PC-9 (cell line): Measurements from ENCODE around the gene AMT. TPM values are rescaled to one million over a fixed set of nuclear protein-coding genes. Genes with fewer than 3 reads are reported as not detected.

Experiments
- BruUV-seq: library from RNA; stranded (reverse); fragments of 400-500 nt; replicated peaks from 2 replicates; lab custom pipeline; 2021; lab: Mats Ljungman, UMichigan
- CTCF ChIA-PET: fragments of 300-600 bp; sonication (Branson Sonifier 250); formaldehyde crosslinking; loops from one replicate; lab custom pipeline; 2022; ENCODE audit warnings: antibody characterized with exemption; lab: Charles Lee
- POLR2A ChIA-PET: fragments of 300-600 bp; sonication (Branson Sonifier 250); formaldehyde crosslinking; loops from one replicate; lab custom pipeline; 2022; ENCODE audit warnings: antibody characterized with exemption; ENCODE audit not compliant: unreplicated experiment; lab: Charles Lee
- DNase-seq, 2 experiments: peaks; one replicate each; pipeline versions ENCODE4 v3.0.0 to v3.0.0-alpha.2; 2015 to 2022; ENCODE audit warnings: mixed read lengths in 1 of 2
- H2AFZ ChIP-seq: fragments of 200-600 bp; sonication (generic); 2 replicates; pipeline ENCODE4 v1.8.1; 2017; ENCODE audit warnings: antibody characterized with exemption
- H3F3A ChIP-seq: fragments of 200-600 bp; sonication (generic); 2 replicates; pipeline ENCODE4 v1.8.1; 2017; ENCODE audit warnings: antibody characterized with exemption, mild to moderate bottlenecking, low read depth; ENCODE audit not compliant: insufficient read depth
- H3K27ac ChIP-seq: fragments of 200-600 bp; sonication (generic); 2 replicates; pipeline ENCODE4 v1.6.1; 2016; ENCODE audit warnings: mixed run types
- H3K27me3 ChIP-seq: fragments of 200-600 bp; sonication (generic); 2 replicates; pipeline ENCODE4 v1.6.1; 2016; ENCODE audit warnings: low read depth, mixed run types; ENCODE audit not compliant: insufficient read depth
- H3K36me3 ChIP-seq: fragments of 200-600 bp; sonication (generic); 2 replicates; pipeline ENCODE4 v1.6.1; 2016; ENCODE audit warnings: low read depth, mixed run types
- H3K4me1 ChIP-seq: fragments of 200-600 bp; sonication (generic); replicated peaks from 2 replicates; pipeline ENCODE4 v1.6.1; 2016; ENCODE audit warnings: mixed run types; ENCODE audit not compliant: insufficient read depth
- H3K4me2 ChIP-seq: fragments of 200-600 bp; sonication (generic); 2 replicates; pipeline ENCODE4 v1.6.1; 2017; ENCODE audit warnings: mixed run types
- H3K4me3 ChIP-seq: fragments of 200-600 bp; sonication (generic); 2 replicates; pipeline ENCODE4 v1.6.1; 2016; ENCODE audit warnings: mixed run types
- H3K79me2 ChIP-seq: fragments of 200-600 bp; sonication (generic); 2 replicates; pipeline ENCODE4 v1.6.1; 2017; ENCODE audit warnings: low read depth, mixed run types
- H3K9me2 ChIP-seq: fragments of 200-600 bp; sonication (generic); 2 replicates; pipeline ENCODE4 v1.8.1; 2017; ENCODE audit warnings: mild to moderate bottlenecking; ENCODE audit not compliant: insufficient read depth
- H3K9me3 ChIP-seq: fragments of 200-600 bp; sonication (generic); 2 replicates; pipeline ENCODE4 v1.8.1; 2016; ENCODE audit warnings: low read depth; ENCODE audit not compliant: insufficient read depth
- H4K20me1 ChIP-seq: fragments of 200-600 bp; sonication (generic); 2 replicates; pipeline ENCODE4 v1.8.1; 2017; ENCODE audit not compliant: insufficient read depth
- EZH2 ChIP-seq: fragments of 200-600 bp; sonication (generic); IDR thresholded peaks from 2 replicates; pipeline ENCODE4 v1.8.0; 2017; ENCODE audit warnings: antibody characterized with exemption, low read depth
- intact Hi-C: fragments of 100-400 bp; cut with micrococcal nuclease; formaldehyde crosslinking; loops from one replicate; pipeline ENCODE4 v1.10.0; 2022; ENCODE audit not compliant: unreplicated experiment
- total RNA-seq: library from RNA; stranded (reverse); gene quantifications from 2 replicates; pipeline ENCODE4 v1.2.3, GENCODE V29; 2021
- TF ChIP-seq, protein P1 (sequence below): fragments of 200-600 bp; sonication (generic); conservative IDR thresholded peaks from 2 replicates; pipeline ENCODE4 v1.6.1; 2017; ENCODE audit warnings: mixed run types, antibody characterized with exemption, mild to moderate bottlenecking, moderate library complexity

The AMT gene
- total RNA-seq, 1 experiment from 2014 or later, result 12.9 TPM

DNA sequence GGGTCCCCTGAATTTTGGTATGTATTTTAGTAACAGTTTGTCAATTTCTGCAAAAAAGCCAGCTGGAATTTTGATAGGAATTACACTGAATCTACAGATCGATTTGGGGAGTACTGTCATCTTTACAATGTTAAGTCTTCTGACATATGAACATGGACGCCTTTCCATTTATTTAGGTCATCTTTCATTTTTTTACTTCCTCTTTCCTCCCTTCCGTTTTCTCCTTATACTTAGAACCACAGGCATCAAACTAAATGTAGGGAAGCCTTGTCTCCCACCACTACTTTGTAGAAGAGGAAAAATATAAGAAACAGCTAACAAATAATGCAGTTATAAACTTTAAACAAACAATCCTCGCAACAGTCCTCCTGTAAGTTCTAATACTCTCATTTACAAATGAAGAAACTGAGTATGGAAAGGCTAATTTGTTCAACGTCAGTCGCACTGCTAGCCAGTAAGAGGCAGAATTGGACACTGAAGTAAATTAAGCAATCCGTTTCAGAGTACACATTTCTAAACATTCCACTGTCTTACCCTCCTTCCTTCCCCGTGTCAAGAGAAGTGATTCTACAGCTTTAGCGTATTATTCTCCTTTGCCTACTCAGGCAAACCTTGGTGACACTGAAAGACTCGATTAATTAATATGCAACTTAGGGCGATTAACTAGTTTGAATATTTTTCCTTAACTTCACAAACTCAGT, 36.1 kb downstream of the AMT start:
- H2AFZ ChIP-seq, result no peak overlapping the region
- no TSS peak for BruUV-seq
- H3K4me1 ChIP-seq, result no peaks in the 10 kb centered on the region
- no peaks in the 10 kb centered on the region for H3K36me3 ChIP-seq
- peaks cover 97% of the 10 kb centered on the region for H3K79me2 ChIP-seq
- TF ChIP-seq, protein P1, sequence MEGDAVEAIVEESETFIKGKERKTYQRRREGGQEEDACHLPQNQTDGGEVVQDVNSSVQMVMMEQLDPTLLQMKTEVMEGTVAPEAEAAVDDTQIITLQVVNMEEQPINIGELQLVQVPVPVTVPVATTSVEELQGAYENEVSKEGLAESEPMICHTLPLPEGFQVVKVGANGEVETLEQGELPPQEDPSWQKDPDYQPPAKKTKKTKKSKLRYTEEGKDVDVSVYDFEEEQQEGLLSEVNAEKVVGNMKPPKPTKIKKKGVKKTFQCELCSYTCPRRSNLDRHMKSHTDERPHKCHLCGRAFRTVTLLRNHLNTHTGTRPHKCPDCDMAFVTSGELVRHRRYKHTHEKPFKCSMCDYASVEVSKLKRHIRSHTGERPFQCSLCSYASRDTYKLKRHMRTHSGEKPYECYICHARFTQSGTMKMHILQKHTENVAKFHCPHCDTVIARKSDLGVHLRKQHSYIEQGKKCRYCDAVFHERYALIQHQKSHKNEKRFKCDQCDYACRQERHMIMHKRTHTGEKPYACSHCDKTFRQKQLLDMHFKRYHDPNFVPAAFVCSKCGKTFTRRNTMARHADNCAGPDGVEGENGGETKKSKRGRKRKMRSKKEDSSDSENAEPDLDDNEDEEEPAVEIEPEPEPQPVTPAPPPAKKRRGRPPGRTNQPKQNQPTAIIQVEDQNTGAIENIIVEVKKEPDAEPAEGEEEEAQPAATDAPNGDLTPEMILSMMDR, result no peak
- no peak for TF ChIP-seq EZH2
- POLR2A ChIA-PET, result no interaction called here
- CTCF ChIA-PET, result no interaction called here
- H3K4me2 ChIP-seq, result no peak overlapping the region
- H3K9me2 ChIP-seq, result no peaks in the 10 kb centered on the region
- H3K4me3 ChIP-seq, result no peak overlapping the region
- H4K20me1 ChIP-seq, result peaks cover 65% of the 10 kb centered on the region
- no peak overlapping the region for H3K27ac ChIP-seq
- intact Hi-C loops, result no loop called here
- peaks cover 6% of the 10 kb centered on the region; the same call in 1 of the 2 replicates for H3F3A ChIP-seq
- no peak for DNase-seq
- no peaks in the 10 kb centered on the region for H3K27me3 ChIP-seq
- H3K9me3 ChIP-seq, result no peaks in the 10 kb centered on the region

DNA sequence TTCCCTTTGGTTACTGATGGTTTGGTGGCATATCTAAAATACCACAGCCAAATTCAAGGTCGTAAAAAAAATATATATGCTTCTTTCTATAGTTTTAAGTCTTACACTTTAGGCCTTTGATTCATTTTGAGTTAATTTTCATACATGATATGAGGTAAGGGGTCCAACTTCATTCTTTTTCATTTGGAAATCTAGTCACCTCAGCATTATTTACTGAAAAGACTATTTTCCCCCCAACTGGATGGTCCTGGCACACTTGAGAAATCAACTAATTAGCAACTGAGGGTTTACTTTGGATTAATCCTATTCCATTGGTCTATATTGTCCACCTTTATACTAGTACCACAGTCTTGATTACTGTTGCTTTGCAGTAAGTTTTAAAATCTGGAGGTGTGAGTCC, 36.7 kb downstream of the AMT start:
- intact Hi-C loops, result no loop called here
- Histone ChIP-seq H3K4me1 (no peaks in the 10 kb centered on the region), H3F3A (peaks cover 6% of the 10 kb centered on the region; the same call in 1 of the 2 replicates), H3K79me2 (peaks cover 97% of the 10 kb centered on the region), H3K9me2 (no peaks in the 10 kb centered on the region), H3K9me3 (no peaks in the 10 kb centered on the region), H3K27me3 (no peaks in the 10 kb centered on the region), H3K4me2 (no peak overlapping the region), H3K27ac (no peak overlapping the region), H3K4me3 (no peak overlapping the region), H3K36me3 (no peaks in the 10 kb centered on the region), H4K20me1 (peaks cover 63% of the 10 kb centered on the region), H2AFZ (no peak overlapping the region)
- CTCF ChIA-PET, result no interaction called here
- no TSS peak for BruUV-seq
- no peak for DNase-seq
- TF ChIP-seq EZH2, result no peak
- TF ChIP-seq, protein P1, result no peak
- POLR2A ChIA-PET, result no interaction called here

DNA sequence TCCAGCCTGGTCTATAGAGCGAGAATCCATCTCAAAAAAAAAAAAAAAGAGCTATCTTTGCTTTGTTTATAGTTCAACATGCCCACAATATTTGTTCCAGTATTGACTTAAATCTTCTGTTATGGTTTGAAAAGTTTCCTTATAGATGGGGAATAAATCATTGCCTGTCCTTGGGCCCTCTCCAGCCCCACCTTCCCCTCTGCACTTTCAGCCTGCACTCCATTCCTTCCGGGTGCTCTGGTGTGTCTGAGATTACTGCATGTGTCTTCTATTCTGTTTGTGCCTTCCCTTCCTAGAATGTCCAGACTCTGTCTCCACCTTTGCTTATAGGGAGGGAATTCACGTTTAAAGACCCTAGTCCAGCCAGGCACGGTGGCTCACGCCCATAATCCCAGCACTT, 38.9 kb downstream of the AMT start:
- H3K4me1 ChIP-seq, result no peaks in the 10 kb centered on the region
- peaks cover 3% of the 10 kb centered on the region; the same call in 1 of the 2 replicates for H3F3A ChIP-seq
- TF ChIP-seq, protein P1, result no peak
- no peak for TF ChIP-seq EZH2
- H3K4me3 ChIP-seq, result no peak overlapping the region
- no peaks in the 10 kb centered on the region for H3K27me3 ChIP-seq
- intact Hi-C loops, result no loop called here
- peaks cover 60% of the 10 kb centered on the region for H4K20me1 ChIP-seq
- H3K27ac ChIP-seq, result no peak overlapping the region
- no peaks in the 10 kb centered on the region for H3K36me3 ChIP-seq
- BruUV-seq, result no TSS peak
- CTCF ChIA-PET, result no interaction called here
- H3K79me2 ChIP-seq, result peaks cover 95% of the 10 kb centered on the region
- no peak overlapping the region for H2AFZ ChIP-seq
- no peaks in the 10 kb centered on the region for H3K9me3 ChIP-seq
- no peaks in the 10 kb centered on the region for H3K9me2 ChIP-seq
- POLR2A ChIA-PET, result interaction anchor here (0.6 kb wide), 1 partner anchor 9 kb away, joined by 5 read pairs; no protein-coding TSS in a partner anchor
- DNase-seq, result no peak
- H3K4me2 ChIP-seq, result no peak overlapping the region
